OCI-LY3 (cell line): ENCODE data around the gene CDKN3.

Experiments used
- H2AFZ ChIP-seq: fragments of 200-600, 300-600 bp; shearing (Covaris generic); 2 replicates; pipeline ENCODE4 v1.6.0; 2014; ENCODE audit warnings: antibody characterized with exemption, low read depth, low read length
- H3K27ac ChIP-seq: fragments of 200-600, 300-600 bp; sonication (generic); 2 replicates; pipeline ENCODE4 v1.5.1; 2014; ENCODE audit warnings: mild to moderate bottlenecking, low read length, moderate library complexity, mixed read lengths
- H3K27me3 ChIP-seq: fragments of 200-600, 300-600 bp; sonication (generic); 2 replicates; pipeline ENCODE4 v1.6.1; 2014; ENCODE audit warnings: low read depth, low read length, mixed read lengths
- H3K36me3 ChIP-seq: fragments of 200-600, 300-600 bp; sonication (generic); replicated peaks from 2 replicates; pipeline ENCODE3; 2014; ENCODE audit warnings: low read depth, low read length, mixed read lengths
- H3K4me1 ChIP-seq: fragments of 300-600, 200-600 bp; sonication (generic); 2 replicates; pipeline ENCODE4 v1.6.1; 2014; ENCODE audit warnings: low read length, mixed read lengths
- H3K4me2 ChIP-seq: fragments of 200-600, 300-600 bp; sonication (generic); 2 replicates; pipeline ENCODE4 v1.6.1; 2014; ENCODE audit warnings: low read length, mixed read lengths
- H3K4me3 ChIP-seq: fragments of 300-600, 200-600 bp; sonication (generic); 2 replicates; pipeline ENCODE4 v1.5.1; 2014; ENCODE audit warnings: antibody characterized with exemption, mild to moderate bottlenecking, low read length, moderate library complexity
- H3K79me2 ChIP-seq: fragments of 300-600, 200-600 bp; shearing (Covaris generic); 2 replicates; pipeline ENCODE4 v1.6.1; 2014; ENCODE audit warnings: mild to moderate bottlenecking, low read length, mixed read lengths
- H3K9ac ChIP-seq: fragments of 300-600, 200-600 bp; shearing (Covaris generic); 2 replicates; pipeline ENCODE4 v1.6.0; 2014; ENCODE audit warnings: mild to moderate bottlenecking, low read length, moderate library complexity
- H3K9me3 ChIP-seq: fragments of 200-600, 300-600 bp; shearing (Covaris generic); 2 replicates; pipeline ENCODE4 v1.6.1; 2014; ENCODE audit warnings: low read length, mixed read lengths; ENCODE audit not compliant: insufficient read depth
- H4K20me1 ChIP-seq: fragments of 200-600, 300-600 bp; sonication (generic); 2 replicates; pipeline ENCODE4 v1.6.1; 2016; ENCODE audit warnings: low read length, mixed read lengths; ENCODE audit not compliant: insufficient read depth
- EZH2phosphoT487 ChIP-seq: fragments of 200-600 bp; shearing (Covaris generic); IDR thresholded peaks from 2 replicates; pipeline ENCODE4 v1.6.1; 2018; ENCODE audit warnings: antibody characterized with exemption, mixed run types, low read depth
- TF ChIP-seq, protein P1 (sequence below): fragments of 200-600, 300-600 bp; sonication (generic); IDR thresholded peaks from 2 replicates; pipeline ENCODE4 v1.5.1; 2014; ENCODE audit warnings: antibody characterized with exemption, low read length, low read depth

CDKN3 gene

DNA sequence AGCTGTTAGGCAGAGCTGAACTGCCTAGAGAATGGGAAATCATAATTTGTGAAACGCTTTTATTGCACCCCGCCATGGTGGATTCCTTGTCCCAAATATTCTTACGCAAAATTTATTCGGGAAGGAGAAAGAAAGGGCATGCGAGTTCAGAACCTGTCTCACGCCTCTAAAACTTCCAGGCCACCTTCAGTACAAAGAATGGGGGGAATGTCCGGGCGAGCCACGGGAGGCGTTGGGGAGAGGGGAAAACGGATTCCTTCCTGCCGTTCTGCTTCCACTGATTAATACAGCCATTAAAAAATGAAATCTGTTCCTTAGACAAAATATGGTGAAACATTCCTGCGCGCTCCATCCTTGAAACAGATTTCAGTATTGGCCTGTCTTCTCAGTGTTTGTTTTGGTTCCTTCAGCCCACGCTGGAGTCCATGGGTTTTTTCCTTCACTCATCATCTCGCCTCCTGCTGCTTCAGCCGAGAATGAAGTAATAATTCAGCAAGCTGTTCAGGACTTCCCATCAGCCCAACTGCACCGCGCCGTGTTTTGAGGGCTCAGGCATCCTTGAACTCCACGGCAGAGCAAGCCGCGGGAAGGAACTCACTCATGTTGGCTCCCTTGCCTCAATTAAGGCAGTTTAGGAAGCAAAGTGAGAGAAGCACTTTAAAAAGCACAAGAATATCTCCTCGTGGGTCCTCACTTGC lies 47.7 kb upstream of the CDKN3 start:
- no peak overlapping the region for H3K27ac ChIP-seq
- H3K36me3 ChIP-seq = no peaks in the 10 kb centered on the region
- H4K20me1 ChIP-seq = no peaks in the 10 kb centered on the region
- H3K4me3 ChIP-seq = no peak overlapping the region
- TF ChIP-seq, protein P1, sequence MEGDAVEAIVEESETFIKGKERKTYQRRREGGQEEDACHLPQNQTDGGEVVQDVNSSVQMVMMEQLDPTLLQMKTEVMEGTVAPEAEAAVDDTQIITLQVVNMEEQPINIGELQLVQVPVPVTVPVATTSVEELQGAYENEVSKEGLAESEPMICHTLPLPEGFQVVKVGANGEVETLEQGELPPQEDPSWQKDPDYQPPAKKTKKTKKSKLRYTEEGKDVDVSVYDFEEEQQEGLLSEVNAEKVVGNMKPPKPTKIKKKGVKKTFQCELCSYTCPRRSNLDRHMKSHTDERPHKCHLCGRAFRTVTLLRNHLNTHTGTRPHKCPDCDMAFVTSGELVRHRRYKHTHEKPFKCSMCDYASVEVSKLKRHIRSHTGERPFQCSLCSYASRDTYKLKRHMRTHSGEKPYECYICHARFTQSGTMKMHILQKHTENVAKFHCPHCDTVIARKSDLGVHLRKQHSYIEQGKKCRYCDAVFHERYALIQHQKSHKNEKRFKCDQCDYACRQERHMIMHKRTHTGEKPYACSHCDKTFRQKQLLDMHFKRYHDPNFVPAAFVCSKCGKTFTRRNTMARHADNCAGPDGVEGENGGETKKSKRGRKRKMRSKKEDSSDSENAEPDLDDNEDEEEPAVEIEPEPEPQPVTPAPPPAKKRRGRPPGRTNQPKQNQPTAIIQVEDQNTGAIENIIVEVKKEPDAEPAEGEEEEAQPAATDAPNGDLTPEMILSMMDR = no peak
- no peak for TF ChIP-seq EZH2phosphoT487
- H3K9me3 ChIP-seq = no peaks in the 10 kb centered on the region
- no peaks in the 10 kb centered on the region for H3K4me1 ChIP-seq
- H3K9ac ChIP-seq = no peak overlapping the region
- no peaks in the 10 kb centered on the region for H3K27me3 ChIP-seq
- no peak overlapping the region for H3K4me2 ChIP-seq
- no peaks in the 10 kb centered on the region for H3K79me2 ChIP-seq
- no peak overlapping the region for H2AFZ ChIP-seq

DNA sequence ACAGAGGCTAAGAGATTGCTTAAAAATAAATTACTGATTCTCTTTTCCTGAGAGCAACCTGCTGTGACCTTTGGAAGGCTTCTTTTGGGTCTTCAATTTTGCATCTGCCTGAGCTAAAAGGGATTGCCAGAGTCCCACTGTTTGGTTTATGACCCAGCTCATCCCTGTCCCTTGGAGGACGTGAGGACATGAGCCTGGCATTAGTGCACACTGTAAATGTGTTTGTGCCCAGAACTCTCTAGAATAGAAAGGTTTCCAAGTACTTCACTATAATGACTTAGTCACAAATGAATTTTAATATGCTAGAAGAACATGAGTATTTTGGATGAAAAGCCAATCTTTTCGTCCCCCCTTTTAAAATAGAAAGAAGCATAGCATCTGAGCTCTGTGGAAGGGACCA lies 47.1 kb upstream of the CDKN3 start:
- H2AFZ ChIP-seq = no peak overlapping the region
- H3K4me3 ChIP-seq = no peak overlapping the region
- H3K27ac ChIP-seq = no peak overlapping the region
- no peaks in the 10 kb centered on the region for H4K20me1 ChIP-seq
- no peaks in the 10 kb centered on the region for H3K27me3 ChIP-seq
- no peak overlapping the region for H3K4me2 ChIP-seq
- H3K36me3 ChIP-seq = no peaks in the 10 kb centered on the region
- no peaks in the 10 kb centered on the region for H3K79me2 ChIP-seq
- no peaks in the 10 kb centered on the region for H3K9me3 ChIP-seq
- no peaks in the 10 kb centered on the region for H3K4me1 ChIP-seq
- H3K9ac ChIP-seq = no peak overlapping the region
- TF ChIP-seq EZH2phosphoT487 = no peak
- TF ChIP-seq, protein P1 = no peak

DNA sequence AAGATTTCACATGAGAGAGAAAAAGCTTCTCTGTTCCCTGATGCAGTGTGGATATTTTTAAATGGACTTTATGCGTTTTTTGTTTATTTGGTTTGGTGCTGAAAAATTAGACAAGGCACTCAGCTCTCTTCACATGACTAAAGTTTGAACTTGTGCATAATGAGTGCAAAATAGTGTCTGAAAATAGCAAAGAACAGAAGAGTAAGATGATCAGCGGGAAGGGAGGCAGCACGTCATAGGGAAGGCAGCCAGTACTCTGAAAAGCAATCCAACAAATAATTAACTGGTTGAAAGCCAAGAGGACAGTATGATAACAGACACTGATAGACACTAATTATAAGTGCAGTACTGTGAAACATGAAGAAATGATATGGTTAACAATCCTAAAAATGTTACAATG lies 46.6 kb upstream of the CDKN3 start:
- Histone ChIP-seq H2AFZ (no peak overlapping the region), H3K36me3 (no peaks in the 10 kb centered on the region), H4K20me1 (no peaks in the 10 kb centered on the region), H3K79me2 (no peaks in the 10 kb centered on the region), H3K4me2 (no peak overlapping the region), H3K9ac (no peak overlapping the region), H3K4me3 (no peak overlapping the region), H3K27me3 (no peaks in the 10 kb centered on the region), H3K27ac (no peak overlapping the region), H3K9me3 (no peaks in the 10 kb centered on the region), H3K4me1 (no peaks in the 10 kb centered on the region)
- no peak for TF ChIP-seq EZH2phosphoT487
- TF ChIP-seq, protein P1 = no peak

DNA sequence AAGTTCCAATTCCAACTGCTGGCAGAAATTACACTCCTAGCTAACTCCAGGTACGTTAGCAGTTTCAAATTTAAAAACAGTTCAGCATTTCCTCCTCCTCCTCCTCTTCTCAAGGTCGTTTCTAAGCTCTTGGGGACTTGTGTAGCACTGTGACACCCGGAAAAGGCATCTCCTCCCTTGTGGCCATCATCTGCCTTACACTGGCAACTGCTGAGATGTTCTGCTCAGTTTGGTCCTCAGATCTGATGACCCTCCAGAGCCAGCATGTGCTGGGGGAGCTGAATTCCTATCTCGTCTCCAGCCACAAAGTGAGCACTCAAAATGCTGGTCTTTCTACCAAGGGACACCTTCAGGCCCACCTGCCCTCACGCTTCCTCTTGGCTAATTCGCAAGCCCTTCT lies 43.5 kb upstream of the CDKN3 start:
- Histone ChIP-seq H3K79me2 (no peaks in the 10 kb centered on the region), H3K4me1 (no peaks in the 10 kb centered on the region), H3K4me2 (no peak overlapping the region), H3K27me3 (peaks cover under 1% of the 10 kb centered on the region), H3K36me3 (no peaks in the 10 kb centered on the region), H3K4me3 (no peak overlapping the region), H2AFZ (no peak overlapping the region), H3K9ac (no peak overlapping the region), H3K27ac (no peak overlapping the region), H3K9me3 (no peaks in the 10 kb centered on the region), H4K20me1 (no peaks in the 10 kb centered on the region)
- TF ChIP-seq EZH2phosphoT487 = no peak
- TF ChIP-seq, protein P1 = no peak
